HG03342 (cell line): ENCODE results near the gene CD7.

ENCODE experiments used
- ATAC-seq: cut with Tn5 transposase; IDR thresholded peaks from one replicate; pipeline ENCODE4 v1.9.1; 2021; ENCODE audit warnings: mild to moderate bottlenecking, moderate library complexity; ENCODE audit not compliant: unreplicated experiment

CD7 gene

DNA sequence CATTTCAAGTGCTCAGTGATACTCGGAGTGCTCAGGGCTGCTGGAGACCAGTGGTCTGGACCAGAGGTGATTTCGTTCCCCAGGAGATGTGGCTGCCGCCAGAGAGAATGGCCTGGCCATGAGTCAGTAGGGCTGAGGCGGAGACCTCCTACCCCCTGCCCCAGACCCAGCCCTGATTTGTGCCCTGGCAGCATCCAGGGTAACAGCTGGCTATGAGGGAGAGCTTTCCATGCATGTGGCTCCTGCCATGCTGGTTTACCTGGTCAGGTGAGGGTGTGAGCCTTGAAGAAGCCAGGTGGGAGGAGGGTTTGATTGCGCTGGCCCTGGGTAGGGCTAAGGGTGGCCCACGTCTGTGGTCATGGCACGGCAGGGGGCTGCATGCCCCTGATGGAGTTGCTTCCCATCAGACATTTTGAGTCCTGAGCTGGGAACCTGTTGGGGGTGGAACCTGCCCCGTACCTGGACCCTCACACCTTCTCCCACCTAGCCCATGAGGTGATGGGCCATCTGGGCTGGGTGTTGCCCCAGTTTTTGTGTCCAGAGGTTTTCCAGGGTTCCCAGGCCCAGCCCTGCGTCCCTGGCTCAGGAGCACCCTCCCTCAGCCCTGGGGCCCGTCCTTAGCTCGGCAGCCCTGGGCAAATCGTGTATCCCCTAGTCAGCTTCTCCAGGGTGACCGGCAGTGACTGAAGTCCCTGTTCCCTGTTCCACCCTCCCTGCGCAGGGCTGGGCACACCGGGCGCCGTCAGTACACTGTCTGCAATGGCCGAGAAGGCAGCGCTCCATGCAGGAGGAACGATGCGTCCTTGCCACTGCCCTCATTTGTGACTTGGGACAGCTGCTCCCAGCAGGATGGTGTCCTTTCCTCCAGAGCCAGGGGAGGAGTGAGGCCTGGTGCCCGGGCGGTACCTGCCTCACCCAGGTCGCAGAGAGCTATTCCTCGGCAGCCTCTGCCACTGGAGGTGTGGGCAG is 34.9 kb downstream of the CD7 start:
- ATAC-seq, result no peak

GRCh38 chr17:82281502-82282238 is 35.7 kb downstream of the CD7 start:
- ATAC-seq, result no peak

- no peak for ATAC-seq
Measured at GRCh38 chr17:82281076-82281475, 36.3 kb downstream of the CD7 start.

- no peak for ATAC-seq
Measured at GRCh38 chr17:82280537-82280936, 36.9 kb downstream of the CD7 start.

DNA sequence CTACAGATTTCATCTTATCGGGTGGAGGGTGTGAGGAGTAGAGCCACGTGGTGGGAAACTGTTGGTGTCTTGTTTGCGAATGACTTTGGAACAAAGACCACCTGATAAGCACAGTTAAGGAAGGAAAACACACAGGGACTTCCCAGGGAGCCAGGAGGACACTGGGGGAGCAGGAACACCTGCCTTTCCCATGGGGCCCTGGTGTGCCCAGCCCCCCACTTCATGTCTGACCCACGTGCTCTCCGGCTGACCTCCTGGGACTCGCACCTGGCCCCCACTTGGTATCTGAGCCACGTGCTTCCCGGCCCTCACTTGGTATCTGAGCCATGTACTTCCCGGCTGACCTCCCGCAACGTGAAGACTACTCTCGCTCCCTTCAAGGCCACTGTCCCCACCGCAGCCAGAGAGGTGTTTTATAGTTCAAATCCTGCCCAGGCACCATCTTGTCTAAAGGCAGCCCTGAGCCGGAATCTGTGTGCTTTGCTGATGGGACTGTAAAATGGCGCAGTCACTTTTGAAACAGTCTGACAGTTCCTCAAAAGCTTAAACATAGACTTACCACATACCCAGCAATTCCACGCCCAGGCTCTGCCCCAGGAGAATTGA is 38.5 kb downstream of the CD7 start:
- no peak for ATAC-seq

GRCh38 chr17:82278308-82278707 is 39.1 kb downstream of the CD7 start:
- ATAC-seq, result no peak

GRCh38 chr17:82277851-82278250 is 39.6 kb downstream of the CD7 start:
- no peak for ATAC-seq

DNA sequence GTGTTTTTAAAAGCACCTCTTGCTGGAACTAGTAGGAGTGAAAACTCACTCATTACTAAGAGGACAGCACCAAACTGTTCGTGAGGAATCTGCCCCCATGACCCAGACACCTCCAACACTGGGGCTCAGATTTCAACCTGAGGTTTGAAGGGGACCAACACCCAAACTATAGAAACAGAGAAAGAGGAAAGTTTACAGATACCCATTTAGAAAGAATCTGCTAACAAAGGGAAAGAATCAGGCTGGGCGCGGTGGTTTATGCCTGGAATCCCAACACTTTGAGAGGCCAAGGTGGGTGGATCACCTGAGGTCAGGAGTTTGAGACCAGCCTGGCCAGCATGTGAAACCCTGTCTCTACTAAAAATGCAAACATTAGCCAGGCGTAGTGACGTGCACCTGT is 40.5 kb downstream of the CD7 start:
- ATAC-seq, result no peak

DNA sequence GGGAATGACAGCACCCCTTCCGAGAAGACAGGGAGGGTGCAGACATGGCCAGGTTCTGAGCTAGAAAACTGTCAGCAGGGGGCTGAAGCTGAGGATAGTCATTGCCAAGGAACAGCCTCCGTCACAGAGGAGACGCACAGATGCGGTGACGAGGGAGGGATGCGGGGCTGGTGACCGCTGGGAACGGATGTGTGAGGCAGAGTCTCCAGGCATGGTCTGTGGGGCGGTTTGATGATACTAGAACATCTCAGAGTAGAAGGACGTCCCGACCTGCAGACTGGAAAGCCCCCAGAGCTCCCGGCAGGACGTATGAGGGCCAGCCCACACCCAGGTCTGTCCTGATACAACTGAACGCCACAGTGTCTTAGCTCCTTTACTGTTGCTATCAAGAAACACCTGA is 42.1 kb downstream of the CD7 start:
- ATAC-seq, result no peak

DNA sequence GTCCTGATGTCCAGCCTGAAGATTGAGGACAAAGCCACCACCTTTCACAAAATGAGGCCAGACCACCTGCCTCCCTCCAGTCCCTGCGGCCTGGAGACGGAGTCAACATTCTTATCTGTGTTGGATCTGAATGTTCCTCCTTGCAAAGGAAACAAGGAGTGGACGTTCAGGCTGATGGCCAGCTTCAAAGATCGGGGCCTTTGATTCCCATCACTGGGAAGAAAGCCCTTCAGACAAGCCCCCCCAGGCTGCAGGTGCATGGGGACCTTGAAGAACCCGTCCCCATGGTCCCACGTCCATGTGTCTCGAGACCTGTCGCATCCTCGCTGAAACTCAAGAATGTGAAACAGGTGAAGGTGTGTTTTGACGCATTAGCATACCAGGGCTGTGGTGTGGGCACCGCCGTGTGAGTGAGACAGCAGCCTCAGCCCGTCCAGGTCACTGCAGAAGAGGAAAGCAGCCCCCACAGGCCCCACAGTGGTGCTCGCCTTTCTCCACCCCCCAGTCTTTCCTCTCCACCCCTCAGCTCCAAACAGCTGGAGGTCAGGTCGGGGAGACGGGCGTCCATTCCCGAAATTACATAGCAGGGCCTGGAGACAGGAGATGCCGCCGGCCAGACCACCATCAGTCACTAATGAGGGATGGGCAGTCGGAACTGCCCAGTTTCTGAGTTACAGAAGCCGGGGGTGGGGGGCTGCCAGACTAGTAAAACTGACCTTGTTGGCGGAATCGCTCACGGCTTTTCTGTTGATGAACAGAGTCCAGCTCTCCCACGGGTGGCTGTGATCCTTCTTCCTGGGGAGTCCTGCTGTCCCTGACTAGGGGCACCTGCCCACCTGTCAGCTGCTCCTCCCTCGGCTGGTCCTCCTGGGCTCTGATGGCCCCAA is 43.0 kb downstream of the CD7 start:
- no peak for ATAC-seq

DNA sequence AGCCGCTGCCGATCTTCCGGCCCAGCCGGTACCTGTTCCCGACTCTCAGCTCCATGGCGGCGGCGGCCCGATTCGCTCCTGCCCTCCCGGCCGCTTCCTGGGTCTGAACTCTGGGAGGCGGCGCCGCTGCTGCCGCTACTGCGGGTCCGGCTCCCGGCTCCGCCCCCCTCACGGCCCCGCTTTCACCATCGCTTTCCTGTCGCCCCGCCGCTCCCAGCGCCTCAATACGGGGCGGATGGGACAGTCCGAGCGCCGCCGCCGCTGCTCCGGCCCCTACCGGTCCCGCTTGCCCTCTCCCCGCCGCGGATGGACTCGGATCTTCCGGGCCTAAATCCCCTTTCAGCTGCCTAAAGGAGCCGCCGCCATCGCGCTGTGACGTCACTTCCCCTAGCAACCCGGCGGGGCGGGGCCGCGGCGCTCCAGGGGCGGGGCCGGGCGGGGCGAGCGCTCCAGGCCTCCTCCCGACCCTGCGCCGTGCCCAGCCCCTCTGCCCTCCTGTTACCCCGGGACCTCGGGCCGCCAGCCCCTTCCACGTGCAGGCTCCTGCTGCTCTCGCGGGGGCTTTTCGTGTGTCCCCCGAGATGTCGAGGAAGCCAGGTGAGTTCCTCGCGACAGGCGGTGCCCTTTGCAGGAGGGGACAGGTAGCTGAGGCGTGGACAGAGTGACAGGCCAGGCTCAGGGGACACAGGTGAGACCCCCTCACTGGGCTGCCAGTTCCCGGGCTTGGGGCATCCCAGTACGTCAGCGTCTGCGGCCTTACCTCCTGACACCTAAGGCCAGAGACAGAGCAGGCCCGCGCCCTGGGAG is 43.9 kb downstream of the CD7 start, which contains the start of gene CSNK1D:
TSS of gene CSNK1D (minus strand) at position 374 of the 807 bp plus-strand sequence. CDS start at position 55, 319 bp downstream.
- peak; percentile 71 for ATAC-seq

DNA sequence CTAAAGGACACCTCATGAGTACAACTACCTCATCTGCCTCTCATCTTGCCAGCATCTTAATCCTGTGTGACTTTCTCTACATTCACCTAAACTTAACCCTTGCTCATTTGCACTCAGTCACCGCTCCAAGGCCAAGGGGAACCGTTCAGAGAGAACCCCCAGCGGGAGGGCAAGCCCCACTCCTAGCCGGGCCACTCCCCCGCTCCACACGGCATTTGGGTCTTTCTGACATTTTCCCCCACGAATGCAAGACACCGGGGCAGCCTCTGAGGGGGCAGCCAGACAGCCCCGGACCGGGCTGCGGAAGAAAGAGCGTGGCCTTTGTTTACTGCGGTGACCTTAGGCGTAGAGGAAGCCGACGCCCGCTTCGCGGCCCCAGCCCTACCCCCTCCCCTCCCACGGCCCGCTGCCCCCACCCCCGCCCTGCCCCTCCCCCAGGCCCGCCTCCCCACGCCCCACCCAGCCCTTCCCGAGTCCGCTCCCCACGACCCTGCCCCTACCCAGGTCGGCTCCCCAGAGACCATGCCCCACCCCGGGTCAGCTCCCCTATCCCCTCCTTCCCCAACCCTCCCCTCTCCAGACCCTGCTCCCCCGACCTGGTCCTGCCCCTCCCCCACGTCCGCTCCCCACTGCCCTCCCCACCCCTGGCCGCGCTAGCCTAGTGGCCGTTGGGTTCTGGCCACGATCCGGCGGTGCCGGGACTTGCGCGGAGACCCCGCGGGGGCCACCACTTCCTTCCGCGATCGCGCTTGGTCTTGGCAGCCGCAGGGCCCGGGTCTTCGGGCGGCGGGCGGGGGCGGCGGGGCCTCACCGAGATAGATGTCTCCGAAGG is 44.7 kb downstream of the CD7 start:
- ATAC-seq, result peak; percentile 22

GRCh38 chr17:82271401-82271800 is 46.0 kb downstream of the CD7 start:
- ATAC-seq, result no peak

- no peak for ATAC-seq
Measured at GRCh38 chr17:82270651-82271050, 46.8 kb downstream of the CD7 start.

DNA sequence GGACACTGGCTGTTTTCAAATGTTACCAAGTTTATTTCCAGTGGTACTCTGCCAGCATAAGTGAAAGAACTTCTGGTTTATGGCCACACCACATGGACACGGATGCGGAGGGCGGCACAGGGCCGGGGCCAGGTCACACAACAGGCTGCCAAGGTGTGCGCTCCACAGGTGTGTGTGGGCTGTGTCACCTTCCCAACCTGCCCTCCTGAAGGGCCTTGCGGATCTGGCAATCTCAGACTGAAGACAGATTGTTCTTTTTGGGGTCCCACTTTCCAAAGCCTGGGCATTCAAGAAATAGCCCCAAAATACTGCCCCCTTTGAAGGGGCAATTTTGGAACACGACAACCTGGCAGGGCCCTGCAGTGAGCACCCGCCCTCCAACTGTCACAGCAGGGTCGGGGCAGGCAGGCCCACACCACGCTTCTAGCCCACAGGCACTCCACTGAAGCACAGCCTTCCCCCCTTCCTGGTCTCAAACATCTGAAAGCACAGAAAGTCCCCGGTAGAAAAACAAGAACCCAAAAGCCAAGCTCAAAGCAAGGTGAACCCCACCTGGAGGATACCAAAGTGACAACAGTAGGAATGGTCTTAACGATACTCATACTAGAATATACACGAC is 47.4 kb downstream of the CD7 start:
- ATAC-seq, result no peak

- ATAC-seq, result no peak
Measured at GRCh38 chr17:82269138-82269881, 48.1 kb downstream of the CD7 start.

DNA sequence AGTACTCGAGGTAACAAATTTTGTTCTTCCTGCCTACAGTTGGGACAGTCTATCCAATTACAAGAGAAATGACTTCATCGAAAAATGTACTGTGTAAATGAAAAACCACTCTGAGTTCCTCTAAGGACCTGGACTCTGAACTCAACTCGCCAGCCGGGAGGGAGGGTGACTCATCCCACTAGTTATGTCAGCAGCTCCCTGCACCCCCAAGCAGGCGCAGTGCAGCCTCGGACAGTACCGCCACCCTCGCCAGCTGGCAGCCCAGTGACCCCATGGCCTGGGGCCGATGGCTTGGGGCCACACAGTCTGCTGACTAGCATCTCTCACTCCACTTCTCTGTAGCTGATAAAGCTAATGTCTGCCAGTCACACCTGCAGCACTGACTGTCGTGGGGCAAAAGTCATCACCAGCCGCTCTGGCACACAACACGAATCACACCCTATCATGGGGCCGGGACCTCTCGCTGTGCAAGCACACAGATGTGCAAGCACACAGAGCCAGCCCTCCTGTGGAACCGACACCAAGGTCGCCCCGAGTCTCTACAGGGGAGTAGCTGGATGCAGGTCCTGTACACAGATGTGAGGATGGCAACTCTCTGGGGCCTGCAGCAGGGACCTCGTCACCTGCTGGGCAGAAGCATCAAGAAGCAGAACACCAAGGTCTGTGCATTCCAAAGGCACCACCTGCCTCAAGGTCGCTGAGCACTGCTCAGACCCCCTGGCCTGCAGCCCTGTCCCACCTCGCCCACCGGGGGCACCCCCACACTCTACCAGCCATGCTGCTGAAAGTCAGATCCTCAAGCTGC is 49.6 kb downstream of the CD7 start:
- ATAC-seq, result no peak
